ENCODE data around the gene EEF1A2.

The EEF1A2 gene

DNA sequence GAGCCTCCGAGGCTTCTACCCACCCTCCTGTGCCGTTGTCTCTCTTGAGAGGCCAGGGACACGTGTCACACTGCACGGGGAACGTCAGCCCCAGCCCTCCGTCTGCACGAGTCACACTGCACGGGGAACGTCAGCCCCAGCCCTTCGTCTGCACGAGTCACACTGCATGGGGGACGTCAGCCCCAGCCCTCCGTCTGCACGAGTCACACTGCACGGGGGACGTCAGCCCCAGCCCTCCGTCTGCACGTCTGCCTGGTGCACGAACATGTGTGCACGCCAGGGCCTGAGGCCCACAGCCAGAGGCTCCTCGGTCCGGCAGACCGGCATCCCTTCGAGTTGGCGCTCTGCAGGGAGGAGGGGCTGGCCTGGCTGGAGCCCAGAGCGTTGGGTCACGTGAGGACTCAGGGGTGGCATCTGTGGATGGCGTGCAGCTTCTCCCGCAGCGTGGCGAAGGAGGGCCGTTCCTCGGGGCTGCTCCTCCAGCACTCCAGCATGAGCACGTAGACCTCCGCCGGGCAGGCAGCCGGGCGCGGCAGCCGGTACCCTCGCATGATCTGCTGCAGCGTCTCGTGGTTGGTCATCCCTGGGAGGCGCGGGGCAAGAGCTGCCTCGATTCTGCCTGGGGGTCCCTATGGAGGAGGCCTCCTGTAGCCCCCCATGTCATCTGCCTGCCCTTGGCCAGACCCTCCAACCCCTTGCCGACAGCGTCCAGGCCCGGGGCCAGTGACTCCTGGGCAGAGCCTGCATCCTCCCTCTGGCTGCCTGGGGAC lies 41.7 kb upstream of the EEF1A2 start:
- no peak for TF ChIP-seq CTCF (IDR thresholded peaks at IDR 0.05)
- H3K27ac ChIP-seq, result no peak overlapping the region

GRCh38 chr20:63539441-63540370 lies 40.8 kb upstream of the EEF1A2 start:
- TF ChIP-seq ZFX (IDR thresholded peaks at IDR 0.05; ENCODE audit: borderline replicate concordance), result no peak
- TF ChIP-seq CTCF (IDR thresholded peaks at IDR 0.05), result no peak
- H3K27ac ChIP-seq, result peak overlapping the region; percentile 64

DNA sequence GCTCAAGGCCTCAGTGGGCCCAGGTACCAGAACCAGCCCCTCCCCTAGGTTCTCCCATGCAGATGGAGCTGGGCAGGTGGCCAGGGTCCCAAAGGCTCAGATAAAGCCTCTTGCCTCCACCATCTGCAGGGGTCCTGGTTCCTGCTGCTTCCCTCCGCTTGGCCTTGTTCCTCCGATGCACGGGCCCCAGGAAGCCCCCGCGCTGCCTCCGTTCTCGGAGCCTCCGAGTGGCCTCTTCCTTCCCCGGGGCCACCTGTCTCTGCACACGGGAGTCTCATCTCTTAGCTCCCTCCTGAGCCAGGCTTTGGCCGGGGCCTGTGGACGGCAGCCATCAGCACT lies 40.2 kb upstream of the EEF1A2 start:
- peak overlapping the region; percentile 64 for H3K27ac ChIP-seq
- TF ChIP-seq CTCF (IDR thresholded peaks at IDR 0.05) (no peak), ZFX (IDR thresholded peaks at IDR 0.05; ENCODE audit: borderline replicate concordance) (no peak)

- TF ChIP-seq CTCF (IDR thresholded peaks at IDR 0.05) (peak; percentile 53), ZFX (IDR thresholded peaks at IDR 0.05; ENCODE audit: borderline replicate concordance) (no peak)
- peak overlapping the region; percentile 64 for H3K27ac ChIP-seq
These were observed 39.6 kb upstream of the EEF1A2 start for GRCh38 chr20:63538204-63539091.

DNA sequence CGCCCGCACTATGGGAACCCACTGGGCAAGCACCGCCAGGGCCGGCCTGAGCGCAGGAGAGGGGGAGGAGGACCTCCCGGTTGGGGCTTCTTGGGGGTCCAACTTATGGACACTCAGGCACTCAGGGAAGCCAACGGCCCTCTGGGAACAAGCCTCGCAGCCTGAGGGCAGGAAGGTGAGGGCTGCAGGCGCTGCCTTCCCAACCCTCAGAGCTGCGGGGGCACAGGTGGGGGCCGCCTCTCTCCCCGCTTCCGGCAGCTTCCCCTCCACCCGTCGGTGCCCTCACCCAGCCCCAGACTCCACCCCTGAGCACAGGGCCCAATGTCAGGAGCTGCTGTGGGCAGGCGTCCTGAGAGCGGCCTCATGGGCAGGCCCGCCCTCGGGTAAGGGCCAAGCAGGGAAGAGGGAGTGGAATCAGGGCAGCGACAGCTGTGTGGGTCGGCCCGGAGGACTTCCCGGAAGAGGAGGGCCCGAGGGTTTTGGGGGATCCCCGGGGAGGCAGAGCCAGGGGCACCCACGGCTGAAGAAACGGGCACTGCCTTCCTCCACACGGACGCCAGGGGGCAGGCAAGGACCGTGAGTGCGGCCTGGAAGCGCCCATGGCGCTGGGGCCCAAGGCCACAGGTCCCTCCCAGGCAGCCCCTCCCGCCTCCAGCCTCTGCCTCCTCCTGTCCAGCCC lies 38.8 kb upstream of the EEF1A2 start:
- H3K27ac ChIP-seq, result peak overlapping the region; percentile 64
- no peak for TF ChIP-seq ZFX (IDR thresholded peaks at IDR 0.05; ENCODE audit: borderline replicate concordance)
- TF ChIP-seq CTCF (IDR thresholded peaks at IDR 0.05), result peak; percentile 84

- TF ChIP-seq CTCF (IDR thresholded peaks at IDR 0.05) (no peak), ZFX (IDR thresholded peaks at IDR 0.05; ENCODE audit: borderline replicate concordance) (no peak)
- H3K27ac ChIP-seq, result peak within 1 kb of the TSS; percentile 64
These were observed 38.2 kb upstream of the EEF1A2 start, which contains the start of gene PTK6 for GRCh38 chr20:63536997-63537524. PTK6 (minus strand) TSS chr20:63537376; CDS start chr20:63537314, 62 bp downstream.

Measured in 22Rv1 (cell line).